Measurements from ENCODE around the gene DPPA2. TPM values are rescaled to one million over a fixed set of nuclear protein-coding genes. Genes with fewer than 3 reads are reported as not detected.

Gene DPPA2
- total and polyA plus RNA-seq, 2 of the 8 experiments (the other 6 are each of a cell fraction or from before 2014, with no cell fraction given): 7.8 to 12.6 TPM

GRCh38 chr3:109268181-109268580 is 48.1 kb downstream of the DPPA2 start:
- Histone ChIP-seq H4K5ac (ENCODE audit: insufficient read length, low read depth, low read length) (no peak overlapping the region), H3K27me3 (replicated peaks in 1 of 4; ENCODE audit: control insufficient read depth in 3 of 4, extremely low read depth in 1 of 4, insufficient read depth in 3 of 4, low read length in 3 of 4) (no peaks in the 10 kb centered on the region), H3K79me1 (ENCODE audit: low read depth, low read length) (no peaks in the 10 kb centered on the region), H3K27ac (ENCODE audit: low read depth, low read length) (no peak overlapping the region), H4K91ac (replicated peaks; ENCODE audit: insufficient read length, low read length) (no peak overlapping the region), H3K23me2 (ENCODE audit: low read depth, low read length) (no peaks in the 10 kb centered on the region; the same call in 1 of the 2 replicates), H3K4me1 (replicated peaks in 1 of 4; ENCODE audit: control insufficient read depth in 3 of 4, insufficient read depth in 4 of 4, low read length in 3 of 4) (no peaks in the 10 kb centered on the region), H3K4me3 (ENCODE audit: extremely low read depth in 1 of 4, insufficient read depth in 2 of 4, low read depth in 3 of 4, low read length in 4 of 4) (no peak overlapping the region), H3K9ac (replicated peaks in 1 of 4; ENCODE audit: extremely low read depth in 1 of 4, low read depth in 3 of 4, low read length in 3 of 4) (no peak overlapping the region), H3K36me3 (ENCODE audit: control insufficient read depth in 2 of 4, insufficient read depth in 4 of 4, low read length in 3 of 4) (no peaks in the 10 kb centered on the region), H2BK12ac (ENCODE audit: low read depth, low read length) (no peak overlapping the region), H2AK5ac (ENCODE audit: low read depth, low read length) (no peak overlapping the region), H3K9me3 (ENCODE audit: insufficient read depth in 2 of 2, low read depth in 1 of 2, low read length in 1 of 2) (no peaks in the 10 kb centered on the region), H3K79me2 (ENCODE audit: control insufficient read depth in 1 of 2, insufficient read depth in 2 of 2, low read length in 2 of 2) (no peaks in the 10 kb centered on the region), H3K23ac (ENCODE audit: insufficient read length) (no peak overlapping the region), H2AFZ (ENCODE audit: low read length) (no peak overlapping the region), H3K14ac (ENCODE audit: insufficient read length) (no peak overlapping the region), H3K4me2 (ENCODE audit: insufficient read depth in 1 of 2, low read depth in 2 of 2, low read length in 2 of 2) (no peak overlapping the region), H2BK120ac (replicated peaks; ENCODE audit: low read depth, low read length) (no peak overlapping the region), H2BK5ac (ENCODE audit: low read depth, low read length) (no peak overlapping the region), H3K18ac (ENCODE audit: extremely low read depth, low read length) (no peak overlapping the region), H2BK20ac (ENCODE audit: low read length) (no peak overlapping the region), H2BK15ac (ENCODE audit: low read length) (no peak overlapping the region), H3K56ac (replicated peaks; ENCODE audit: insufficient read length, low read depth, low read length) (no peak overlapping the region), H3K4ac (replicated peaks; ENCODE audit: insufficient read length, low read depth, low read length) (no peak overlapping the region), H4K20me1 (replicated peaks in 1 of 2; ENCODE audit: control insufficient read depth in 1 of 2, insufficient read depth in 2 of 2, low read length in 2 of 2) (no peaks in the 10 kb centered on the region), H4K8ac (ENCODE audit: extremely low read depth, insufficient read depth, low read length) (no peak overlapping the region)
- WGBS, 2 experiments (ENCODE audit: extremely low coverage in 1 of 2, insufficient coverage in 1 of 2, insufficient read length in 1 of 2, insufficient replicate concordance in 2 of 2, low coverage in 1 of 2, low lambda C conversion rate in 2 of 2, missing lambda C conversion rate in 1 of 2): 95% methylated on average over 1 of the region's 1 CpG; no CpG with 5 or more reads in 1 of the 2 experiments
- TF ChIP-seq POLR2AphosphoS5 (IDR thresholded peaks at IDR 0.05; ENCODE audit: low read depth, low read length) (no peak), HDAC6 (IDR thresholded peaks at IDR 0.05; ENCODE audit: low read depth, low read length) (no peak), SIX5 (IDR thresholded peaks at IDR 0.05; ENCODE audit: low read depth, low read length) (no peak), SIRT6 (IDR thresholded peaks at IDR 0.05; ENCODE audit: low read length) (no peak), ASH2L (IDR thresholded peaks at IDR 0.05; ENCODE audit: low read length) (no peak), CHD1 (IDR thresholded peaks at IDR 0.05; ENCODE audit: low read depth, low read length) (no peak), PHF8 (conservative IDR thresholded peaks at IDR 0.05; ENCODE audit: low read depth, low read length) (no peak)
- CTCF ChIA-PET (ENCODE audit: partially characterized antibody): interaction anchor here (2.7 kb wide), 1 partner anchor 7 kb away, joined by 8 read pairs; no protein-coding TSS in a partner anchor
- no peak for FAIRE-seq
- POLR2A ChIA-PET (ENCODE audit: partially characterized antibody): no interaction called here
- no peak for DNase-seq (ENCODE audit: low read depth in 1 of 2, low spot score in 2 of 2)
